ENCODE measurements around the gene PDGFD.

DNA sequence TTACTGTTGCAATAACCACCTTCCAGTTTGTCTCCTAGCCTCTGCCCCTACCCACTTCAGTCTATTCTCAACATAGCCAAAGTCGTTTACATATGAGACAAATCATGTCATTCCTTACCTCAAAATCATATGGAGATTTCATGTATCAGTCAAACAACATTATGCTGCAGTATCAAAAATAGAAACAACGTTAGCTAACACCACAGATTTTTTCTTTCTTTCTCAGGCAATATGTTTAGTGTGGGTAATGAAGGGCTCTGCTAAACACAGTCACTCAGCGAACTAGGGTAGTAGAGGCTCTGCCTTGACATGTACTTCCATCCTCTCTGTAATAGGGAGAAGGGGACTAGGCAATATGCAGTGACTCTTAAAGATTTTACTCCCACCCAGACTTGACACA, 268.8 kb downstream of the PDGFD start:
- TF ChIP-seq, protein P1, sequence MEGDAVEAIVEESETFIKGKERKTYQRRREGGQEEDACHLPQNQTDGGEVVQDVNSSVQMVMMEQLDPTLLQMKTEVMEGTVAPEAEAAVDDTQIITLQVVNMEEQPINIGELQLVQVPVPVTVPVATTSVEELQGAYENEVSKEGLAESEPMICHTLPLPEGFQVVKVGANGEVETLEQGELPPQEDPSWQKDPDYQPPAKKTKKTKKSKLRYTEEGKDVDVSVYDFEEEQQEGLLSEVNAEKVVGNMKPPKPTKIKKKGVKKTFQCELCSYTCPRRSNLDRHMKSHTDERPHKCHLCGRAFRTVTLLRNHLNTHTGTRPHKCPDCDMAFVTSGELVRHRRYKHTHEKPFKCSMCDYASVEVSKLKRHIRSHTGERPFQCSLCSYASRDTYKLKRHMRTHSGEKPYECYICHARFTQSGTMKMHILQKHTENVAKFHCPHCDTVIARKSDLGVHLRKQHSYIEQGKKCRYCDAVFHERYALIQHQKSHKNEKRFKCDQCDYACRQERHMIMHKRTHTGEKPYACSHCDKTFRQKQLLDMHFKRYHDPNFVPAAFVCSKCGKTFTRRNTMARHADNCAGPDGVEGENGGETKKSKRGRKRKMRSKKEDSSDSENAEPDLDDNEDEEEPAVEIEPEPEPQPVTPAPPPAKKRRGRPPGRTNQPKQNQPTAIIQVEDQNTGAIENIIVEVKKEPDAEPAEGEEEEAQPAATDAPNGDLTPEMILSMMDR (IDR thresholded peaks at IDR 0.05): no peak
- no peak for TF ChIP-seq POLR2AphosphoS5 (IDR thresholded peaks at IDR 0.05; ENCODE audit: insufficient read depth in 1 of 2, low read depth in 1 of 2)
- TF ChIP-seq POLR2A (IDR thresholded peaks at IDR 0.05): no peak
